HT1080 (cell line): ENCODE measurements around the gene NDOR1. TPM values are rescaled to one million over a fixed set of nuclear protein-coding genes. Genes with fewer than 3 reads are reported as not detected.

ENCODE experiments used
- DNase-seq: peaks from one replicate; pipeline ENCODE4 v3.0.0-alpha.2; 2015; ENCODE audit warnings: low read depth
- total RNA-seq: library from RNA; depleted of rRNA; stranded (reverse); fragments of >200 nt; shearing (Covaris generic); gene quantifications from 2 replicates; pipeline ENCODE4 v1.2.3, GENCODE V29; 2014

Gene NDOR1
- total RNA-seq, 1 experiment from 2014 or later, result 26.2 TPM

- DNase-seq, result no peak
These were observed 12.8 kb downstream of the NDOR1 start for GRCh38 chr9:137218212-137218753.

GRCh38 chr9:137218754-137219271 is 13.3 kb downstream of the NDOR1 start:
- peak; percentile 43 for DNase-seq

GRCh38 chr9:137219757-137220316 is 14.3 kb downstream of the NDOR1 start:
- no peak for DNase-seq

GRCh38 chr9:137220317-137221094 is 15.0 kb downstream of the NDOR1 start:
- DNase-seq, result no peak

- DNase-seq, result no peak
These were observed 15.6 kb downstream of the NDOR1 start for GRCh38 chr9:137221095-137221505.

- DNase-seq, result no peak
These were observed 16.1 kb downstream of the NDOR1 start for GRCh38 chr9:137221506-137222111.

GRCh38 chr9:137222190-137223077 is 16.9 kb downstream of the NDOR1 start, which contains the start of gene RNF208:
Gene RNF208, minus strand, starts transcription at chr9:137222240. Its CDS starts 1,028 bp downstream, at chr9:137221212.
- no peak for DNase-seq

GRCh38 chr9:137223078-137223970 is 17.8 kb downstream of the NDOR1 start:
- peak; percentile 96 for DNase-seq

GRCh38 chr9:137224830-137225694 is 19.6 kb downstream of the NDOR1 start, which contains the start of gene CYSRT1:
Gene CYSRT1, plus strand, starts transcription at chr9:137225174. Its CDS starts 448 bp downstream, at chr9:137225622.
- peak; percentile 52 for DNase-seq

- DNase-seq, result no peak
These were observed 20.3 kb downstream of the NDOR1 start for GRCh38 chr9:137225699-137226331.

GRCh38 chr9:137226338-137227053 is 21.0 kb downstream of the NDOR1 start:
- peak; percentile 81 for DNase-seq

GRCh38 chr9:137227054-137227852 is 21.8 kb downstream of the NDOR1 start, which contains the start of gene RNF224:
Gene RNF224, plus strand, starts transcription at chr9:137227502. Its CDS starts 834 bp downstream, at chr9:137228336.
- DNase-seq, result peak; percentile 75

GRCh38 chr9:137227853-137228505 is 22.5 kb downstream of the NDOR1 start:
- DNase-seq, result no peak

- no peak for DNase-seq
These were observed 23.0 kb downstream of the NDOR1 start for GRCh38 chr9:137228506-137228967.

- no peak for DNase-seq
These were observed 23.7 kb downstream of the NDOR1 start for GRCh38 chr9:137228968-137229896.
